Endothelial cell of umbilical vein (primary cell): ENCODE data around the gene NIPSNAP2.
"Not testable (repeated sequence)": the region's sequence is repeated elsewhere in the genome, so short reads cannot be mapped to it uniquely, and the experiment has no call there.

Source experiments
- EZH2 ChIP-seq: IDR thresholded peaks from 2 replicates; pipeline ENCODE4 v1.6.1; 2012; ENCODE audit warnings: borderline replicate concordance, low read depth, mild to moderate bottlenecking, moderate library complexity, low read length, inconsistent platforms; ENCODE audit not compliant: severe bottlenecking
- JUN ChIP-seq: IDR thresholded peaks from 2 replicates; pipeline ENCODE4 v1.6.1; 2011; ENCODE audit warnings: borderline replicate concordance, low read depth; ENCODE audit not compliant: insufficient read length, insufficient read depth
- POLR2A ChIP-seq: IDR thresholded peaks from 2 replicates; pipeline ENCODE4 v1.6.1; 2012; ENCODE audit warnings: low read depth, mild to moderate bottlenecking, control low read depth, low read length
- POLR2AphosphoS5 ChIP-seq: IDR thresholded peaks from 2 replicates; pipeline ENCODE4 v1.6.1; 2012; ENCODE audit warnings: low read depth, mild to moderate bottlenecking, control low read depth, low read length, moderate library complexity; ENCODE audit not compliant: insufficient read depth
- TF ChIP-seq, protein P1 (sequence below), 2 donors: IDR thresholded peaks; 1 replicate in 1 of 2; 2 replicates in 1 of 2; pipeline ENCODE4 v1.5.1; 2011; ENCODE audit warnings: low read length in 2 of 2, mild to moderate bottlenecking in 2 of 2, moderate library complexity in 2 of 2, control low read depth in 1 of 2, inconsistent platforms in 1 of 2, low read depth in 1 of 2; ENCODE audit not compliant: insufficient read depth in 1 of 2; ENCODE audit errors: extremely low read depth in 1 of 2

GRCh38 chr7:55952352-55952671 is 12.1 kb upstream of the NIPSNAP2 start:
- TF ChIP-seq POLR2AphosphoS5, JUN, POLR2A, EZH2: not testable (repeated sequence)
- TF ChIP-seq, protein P1, sequence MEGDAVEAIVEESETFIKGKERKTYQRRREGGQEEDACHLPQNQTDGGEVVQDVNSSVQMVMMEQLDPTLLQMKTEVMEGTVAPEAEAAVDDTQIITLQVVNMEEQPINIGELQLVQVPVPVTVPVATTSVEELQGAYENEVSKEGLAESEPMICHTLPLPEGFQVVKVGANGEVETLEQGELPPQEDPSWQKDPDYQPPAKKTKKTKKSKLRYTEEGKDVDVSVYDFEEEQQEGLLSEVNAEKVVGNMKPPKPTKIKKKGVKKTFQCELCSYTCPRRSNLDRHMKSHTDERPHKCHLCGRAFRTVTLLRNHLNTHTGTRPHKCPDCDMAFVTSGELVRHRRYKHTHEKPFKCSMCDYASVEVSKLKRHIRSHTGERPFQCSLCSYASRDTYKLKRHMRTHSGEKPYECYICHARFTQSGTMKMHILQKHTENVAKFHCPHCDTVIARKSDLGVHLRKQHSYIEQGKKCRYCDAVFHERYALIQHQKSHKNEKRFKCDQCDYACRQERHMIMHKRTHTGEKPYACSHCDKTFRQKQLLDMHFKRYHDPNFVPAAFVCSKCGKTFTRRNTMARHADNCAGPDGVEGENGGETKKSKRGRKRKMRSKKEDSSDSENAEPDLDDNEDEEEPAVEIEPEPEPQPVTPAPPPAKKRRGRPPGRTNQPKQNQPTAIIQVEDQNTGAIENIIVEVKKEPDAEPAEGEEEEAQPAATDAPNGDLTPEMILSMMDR (IDR thresholded peaks at IDR 0.05; ENCODE audit: extremely low read depth in 1 of 2, insufficient read depth in 1 of 2, low read depth in 1 of 2, low read length in 2 of 2) = not testable (repeated sequence)
